SW480 (cell line): ENCODE data around the gene KCNG4.
A peak's percentile ranks its signal among the peaks of the same experiment; 100 is the strongest.
"Not testable (repeated sequence)": the region's sequence is repeated elsewhere in the genome, so short reads cannot be mapped to it uniquely, and the experiment has no call there.

ENCODE experiments used
- DNase-seq: peaks from one replicate; pipeline ENCODE4 v3.0.0-alpha.2; 2016; ENCODE audit warnings: low spot score

KCNG4 gene

DNA sequence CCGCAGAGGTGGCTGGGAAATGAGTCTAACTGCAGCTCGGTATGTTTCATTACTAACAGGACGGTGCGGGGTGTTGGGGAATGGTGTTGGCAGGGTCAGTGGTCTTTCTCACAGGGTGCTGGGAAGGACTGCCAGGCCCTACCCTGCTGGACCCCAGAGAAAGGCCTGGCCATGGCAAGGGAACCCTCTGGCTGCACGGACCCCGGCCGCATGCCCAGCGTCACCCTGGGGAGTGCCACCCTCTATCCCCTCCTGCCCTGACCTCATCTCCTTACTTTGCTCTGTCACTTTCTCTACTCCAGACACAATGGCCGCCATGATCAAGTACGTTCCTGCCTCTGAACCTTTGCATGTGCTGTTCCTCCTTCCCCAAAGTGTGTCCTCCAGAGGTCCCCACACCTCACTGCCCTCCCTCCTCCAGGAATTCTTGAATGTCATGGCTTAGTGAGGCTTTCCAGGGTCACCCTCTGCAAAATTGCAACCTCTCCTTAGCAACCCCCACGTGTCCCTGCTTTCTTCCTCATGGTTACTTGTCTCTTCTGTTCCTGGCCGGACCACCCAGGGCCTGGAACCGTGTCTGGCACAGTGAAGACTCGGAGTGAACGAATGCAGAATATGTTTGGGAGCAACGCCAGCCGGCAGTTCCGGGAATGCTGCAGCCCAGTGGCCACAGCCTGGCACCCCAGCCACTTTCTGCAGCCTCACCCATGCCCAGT, 33.7 kb downstream of the KCNG4 start:
- DNase-seq, result no peak

DNA sequence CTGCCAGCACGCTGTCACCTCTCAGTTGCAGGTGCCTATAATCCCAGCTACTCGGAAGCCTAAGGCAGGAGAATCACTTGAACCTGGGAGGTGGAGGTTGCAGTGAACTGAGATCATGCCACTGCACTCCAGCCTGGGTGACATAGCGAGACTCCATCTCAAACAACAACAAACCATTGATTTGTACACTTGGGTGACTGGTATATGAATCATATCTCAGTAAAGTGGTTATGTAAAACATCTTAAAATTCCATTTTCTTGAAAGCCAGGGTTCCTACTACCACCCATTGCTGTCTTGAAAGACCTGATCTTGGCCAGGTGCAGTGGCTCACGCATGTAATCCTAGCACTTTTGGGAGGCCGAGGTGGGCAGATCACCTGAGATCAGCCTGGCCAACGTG, 34.7 kb downstream of the KCNG4 start:
- not testable (repeated sequence) for DNase-seq

DNA sequence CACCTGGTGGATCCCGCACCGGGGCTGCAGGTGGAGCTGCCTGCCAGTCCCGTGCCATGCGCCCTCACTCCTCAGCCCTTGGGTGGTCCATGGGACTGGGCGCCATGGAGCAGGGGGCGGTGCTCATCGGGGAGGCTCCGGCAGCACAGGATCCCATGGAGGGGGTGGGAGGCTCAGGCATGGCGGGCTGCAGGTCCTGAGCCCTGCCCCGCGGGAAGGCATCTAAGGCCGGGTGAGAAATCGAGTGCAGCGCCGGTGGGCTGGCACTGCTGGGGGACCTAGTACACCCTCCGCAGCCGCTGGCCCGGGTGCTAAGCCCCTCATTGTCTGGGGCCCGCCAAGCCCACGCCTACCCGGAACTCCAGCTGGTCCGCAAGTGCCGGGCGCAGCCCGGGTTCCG, 35.3 kb downstream of the KCNG4 start:
- DNase-seq, result not testable (repeated sequence)

DNA sequence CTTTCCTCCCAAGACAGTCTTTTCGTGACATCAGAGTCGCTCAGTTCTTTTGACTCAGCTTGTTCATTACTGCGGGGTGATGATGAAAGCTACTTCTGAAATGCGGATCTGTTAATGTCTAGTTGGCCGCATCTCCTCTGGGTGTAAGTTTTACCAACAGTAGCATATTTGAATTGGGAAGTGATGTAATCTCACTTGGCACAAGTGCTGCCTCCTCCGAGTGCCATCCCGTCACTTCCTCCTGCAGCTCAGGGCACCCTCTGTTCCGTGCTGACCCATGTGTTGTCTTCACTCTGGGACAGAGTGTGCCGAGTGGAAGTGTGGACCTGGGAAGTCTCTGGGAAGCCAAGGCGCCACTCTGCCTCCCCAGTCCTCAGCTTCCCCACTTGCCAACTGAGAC, 40.0 kb downstream of the KCNG4 start:
- no peak for DNase-seq

DNA sequence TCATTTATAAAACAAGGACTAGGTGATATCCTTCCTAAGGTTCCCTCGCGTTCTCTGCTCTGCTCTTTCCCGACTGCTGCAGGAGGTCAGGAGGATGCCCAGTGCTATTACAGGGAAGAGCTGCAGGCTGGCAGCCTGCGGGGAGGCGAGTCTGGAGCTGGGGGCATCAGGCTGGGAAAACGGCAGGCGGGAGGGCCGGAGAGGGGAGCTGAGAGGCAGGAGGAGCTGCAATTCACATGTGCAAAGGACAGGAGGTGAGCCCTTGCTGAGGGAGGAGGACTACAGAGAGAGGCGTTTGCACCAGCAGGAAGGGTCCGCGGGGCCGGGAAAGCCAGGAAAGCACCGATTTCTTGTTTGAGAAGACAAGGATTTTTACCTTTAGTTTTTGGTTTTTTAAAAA, 40.7 kb downstream of the KCNG4 start:
- DNase-seq, result no peak

DNA sequence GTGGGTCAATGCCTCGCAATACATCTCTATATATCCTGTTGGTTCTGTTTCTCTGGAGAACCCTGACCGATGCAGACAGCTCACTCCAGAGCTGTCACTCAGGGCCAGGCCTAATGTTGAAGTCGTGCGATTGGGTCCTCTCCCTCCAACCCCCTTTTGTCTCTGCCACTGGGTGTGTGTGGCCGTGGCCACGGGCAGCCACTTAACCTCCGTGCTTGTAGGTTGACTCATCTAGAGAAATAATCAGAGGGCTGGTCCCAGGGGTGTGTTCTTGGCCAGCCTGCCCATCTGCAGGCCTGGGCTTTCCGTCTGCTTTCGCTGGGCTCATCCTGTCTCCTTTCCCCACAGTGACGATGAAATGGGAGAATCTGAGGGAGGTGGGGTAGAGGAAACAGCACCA, 41.4 kb downstream of the KCNG4 start:
- peak; percentile 25 for DNase-seq

DNA sequence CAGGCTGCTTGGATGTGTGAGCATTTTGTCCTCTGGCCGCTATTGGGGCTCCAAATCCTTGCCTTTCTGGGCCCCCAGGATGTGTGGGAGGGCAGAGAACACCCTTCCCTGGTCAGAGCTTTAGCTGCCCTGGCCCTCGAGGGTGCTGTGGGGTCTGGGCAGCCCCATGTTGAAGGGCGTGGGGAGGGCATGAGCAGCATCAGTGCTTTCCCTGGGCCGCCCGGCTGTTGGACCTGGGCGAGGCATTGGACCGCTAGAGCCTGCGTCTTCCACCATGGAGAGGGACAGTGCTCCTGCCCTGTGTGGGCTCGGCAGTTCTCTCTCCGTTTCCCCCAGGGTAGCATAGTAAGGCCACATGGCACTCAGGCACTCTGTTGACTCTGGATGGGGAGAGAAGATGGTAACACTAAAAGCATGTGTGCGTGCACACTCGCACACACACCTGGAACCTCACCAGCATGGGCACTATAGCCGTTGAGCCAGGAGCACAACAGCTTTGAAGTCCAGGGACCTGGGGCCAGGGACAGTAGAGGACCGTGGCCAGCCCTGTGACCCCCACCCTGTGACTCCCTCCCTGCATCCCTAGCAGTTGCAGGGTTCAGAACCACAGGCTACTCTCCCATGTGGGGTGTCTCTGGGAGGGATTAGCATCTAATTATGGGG, 42.2 kb downstream of the KCNG4 start:
- no peak for DNase-seq

DNA sequence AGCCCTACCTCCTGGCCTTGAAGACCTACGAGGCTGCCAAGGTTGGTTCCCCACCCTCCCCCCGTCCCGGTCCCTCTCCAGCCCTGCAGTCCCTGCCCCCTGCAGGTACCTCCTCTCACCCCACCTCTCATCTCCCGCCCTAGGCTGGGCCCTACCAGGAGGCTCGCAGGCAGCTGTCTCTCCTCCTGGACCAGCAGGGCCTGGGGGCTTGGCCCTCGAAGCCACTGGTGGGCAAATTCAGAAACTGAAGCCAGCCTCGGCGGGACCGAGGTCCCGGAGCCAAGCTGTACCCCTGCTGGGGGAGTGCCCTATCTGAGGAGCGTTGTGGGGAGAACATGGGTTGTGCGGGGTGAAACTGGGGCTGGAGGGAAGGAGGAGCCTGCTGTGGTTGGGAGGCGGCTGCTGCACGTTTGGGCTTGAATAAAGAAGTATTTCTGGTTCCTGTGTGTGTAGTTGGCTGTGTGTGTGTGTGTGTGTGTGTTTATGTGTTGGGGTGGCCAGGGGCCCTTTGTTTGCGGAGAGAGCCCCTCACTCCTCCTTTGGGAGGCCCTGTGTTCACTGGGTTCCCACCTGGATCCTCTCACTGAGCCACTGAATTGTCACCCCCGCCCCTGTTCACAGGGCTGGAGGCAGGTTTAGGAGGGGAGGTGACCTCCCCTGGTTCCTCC, 43.0 kb downstream of the KCNG4 start:
- DNase-seq, result no peak

DNA sequence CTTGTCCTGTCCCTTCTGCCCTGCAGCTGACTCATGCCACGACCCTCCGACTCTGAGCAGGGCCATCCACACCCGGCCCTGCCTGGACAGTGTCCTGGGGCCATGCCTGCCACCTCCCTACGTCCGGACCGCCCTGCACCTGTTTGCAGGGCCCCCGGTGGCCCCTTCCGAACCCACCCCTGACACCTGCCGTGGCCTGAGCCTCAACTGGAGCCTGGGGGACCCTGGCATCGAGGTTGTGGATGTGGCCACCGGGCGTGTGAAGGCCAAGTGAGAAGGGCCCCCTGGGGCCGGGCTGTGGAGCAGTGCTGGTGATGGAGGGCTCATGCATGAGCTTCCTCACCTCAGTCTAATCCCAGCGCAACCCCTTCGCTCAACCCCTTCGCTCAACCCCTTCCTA, 43.7 kb downstream of the KCNG4 start:
- no peak for DNase-seq

DNA sequence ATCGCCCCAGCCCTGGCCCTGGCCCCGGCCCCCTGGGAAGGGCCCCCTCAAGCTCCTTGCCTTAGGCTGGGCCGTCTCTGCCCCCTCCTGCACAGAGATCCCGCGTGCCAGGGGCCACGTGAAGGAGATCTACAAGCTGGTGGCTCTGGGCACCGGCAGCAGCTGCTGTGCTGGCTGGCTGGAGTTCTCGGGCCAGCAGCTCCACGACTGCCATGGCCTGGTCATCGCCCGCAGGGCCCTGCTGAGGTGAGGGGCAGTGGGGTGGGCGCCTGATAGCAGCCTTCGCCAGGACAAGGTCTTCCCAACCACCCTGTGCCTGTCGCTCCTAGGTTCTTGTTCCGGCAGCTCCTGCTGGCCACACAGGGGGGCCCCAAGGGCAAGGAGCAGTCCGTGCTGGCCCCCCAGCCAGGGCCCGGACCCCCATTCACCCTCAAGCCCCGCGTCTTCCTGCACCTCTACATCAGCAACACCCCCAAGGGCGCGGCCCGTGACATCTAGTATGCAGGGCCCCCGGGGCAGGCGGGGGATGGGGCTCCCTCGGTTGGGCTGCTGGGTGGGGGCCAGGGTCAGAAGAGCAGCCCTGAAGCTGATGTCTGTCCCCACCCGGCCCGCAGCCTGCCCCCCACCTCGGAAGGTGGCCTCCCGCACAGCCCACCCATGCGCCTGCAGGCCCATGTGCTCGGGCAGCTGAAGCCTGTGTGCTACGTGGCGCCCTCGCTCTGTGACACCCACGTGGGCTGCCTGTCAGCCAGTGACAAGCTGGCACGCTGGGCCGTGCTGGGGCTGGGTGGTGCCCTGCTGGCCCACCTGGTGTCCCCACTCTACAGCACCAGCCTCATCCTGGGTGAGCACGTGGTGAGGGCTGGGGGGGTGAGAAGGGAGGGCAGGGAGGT, 44.4 kb downstream of the KCNG4 start:
- DNase-seq, result no peak

DNA sequence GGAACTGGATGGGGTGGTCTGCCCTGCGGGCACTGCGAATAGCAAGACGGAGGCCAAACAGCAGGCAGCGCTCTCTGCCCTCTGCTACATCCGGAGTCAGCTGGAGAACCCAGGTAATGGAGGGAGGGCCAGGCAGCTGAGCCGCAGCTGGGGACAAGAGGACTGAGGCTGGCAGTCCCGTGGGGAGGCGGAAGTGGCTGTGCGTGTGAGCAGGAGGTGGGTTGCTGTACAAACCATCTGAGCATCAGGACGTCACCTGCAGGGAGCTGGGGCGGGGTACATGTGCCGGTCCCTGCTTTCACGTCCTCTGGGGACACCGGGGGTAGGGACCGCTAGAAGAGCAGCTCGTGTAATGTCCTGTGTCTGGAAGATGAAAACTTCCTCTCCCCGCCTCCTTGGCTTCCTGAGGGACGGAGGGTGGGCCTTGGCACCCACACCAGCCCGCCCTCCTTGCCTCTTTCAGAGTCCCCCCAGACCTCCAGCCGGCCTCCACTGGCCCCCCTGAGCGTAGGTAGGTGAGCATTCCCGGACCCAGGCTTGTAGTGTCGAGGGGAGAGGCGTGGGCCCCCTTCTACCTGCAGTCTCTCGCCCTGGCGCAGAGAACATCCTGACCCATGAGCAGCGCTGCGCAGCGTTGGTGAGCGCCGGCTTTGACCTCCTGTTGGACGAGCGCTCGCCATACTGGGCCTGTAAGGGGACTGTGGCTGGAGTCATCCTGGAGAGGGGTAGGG, 45.2 kb downstream of the KCNG4 start:
- no peak for DNase-seq

DNA sequence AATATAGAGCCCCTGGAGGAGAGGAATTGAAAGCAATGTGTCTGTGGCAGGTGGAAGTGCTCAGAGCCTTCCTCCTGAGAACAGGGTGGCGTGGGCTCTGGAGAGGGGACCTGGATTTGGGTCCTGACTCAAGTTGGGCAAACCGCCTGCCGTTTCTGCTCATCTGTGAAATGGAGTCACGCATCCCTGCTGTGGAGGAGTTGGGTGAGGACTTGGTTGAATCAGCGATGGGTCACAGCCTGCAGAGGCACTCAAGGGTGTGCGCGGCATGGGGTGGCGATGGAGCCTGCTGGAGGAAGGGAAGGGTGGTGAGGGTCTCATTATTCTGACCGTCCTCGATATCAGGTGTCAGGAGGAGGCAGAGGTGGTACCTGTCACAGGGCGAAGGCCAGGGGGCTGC, 45.8 kb downstream of the KCNG4 start:
- DNase-seq, result no peak

DNA sequence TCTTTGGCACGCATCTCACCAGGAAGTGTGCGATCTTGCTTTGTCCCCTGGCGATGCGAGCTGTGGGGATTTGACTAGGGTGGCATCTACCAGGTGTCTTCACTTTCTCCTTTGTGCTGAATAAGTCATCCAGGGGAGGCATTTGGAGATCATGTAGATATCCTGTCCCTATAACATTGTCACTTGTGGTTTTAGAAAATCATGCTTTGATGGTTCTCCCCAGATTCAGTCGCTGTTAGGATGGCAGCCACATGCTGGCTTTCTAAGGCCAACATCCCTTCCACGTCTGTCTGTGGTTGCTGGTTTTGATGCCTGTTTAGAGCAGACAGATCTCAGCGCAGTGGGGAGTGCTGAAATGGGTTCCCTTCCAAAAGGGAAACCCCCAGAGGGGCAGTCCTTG, 46.3 kb downstream of the KCNG4 start:
- no peak for DNase-seq

DNA sequence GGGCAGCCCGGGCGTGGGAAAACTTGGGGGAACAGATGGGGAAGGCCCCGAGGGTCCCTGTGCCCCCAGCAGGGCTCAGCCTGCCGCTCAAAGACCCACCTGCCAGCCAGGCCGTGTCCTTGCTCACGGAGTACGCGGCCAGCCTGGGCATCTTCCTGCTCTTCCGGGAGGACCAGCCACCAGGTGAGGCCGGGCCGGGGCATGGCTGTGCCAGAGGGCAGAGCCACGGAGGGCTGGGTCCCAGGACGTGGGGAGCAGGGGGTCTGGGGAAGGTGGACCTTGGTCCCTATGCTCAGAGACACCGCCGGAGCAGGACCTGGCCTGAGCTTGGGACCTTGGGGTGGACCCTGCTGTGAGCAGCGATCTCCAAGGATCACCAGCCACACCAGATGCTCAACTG, 48.3 kb downstream of the KCNG4 start:
- no peak for DNase-seq

DNA sequence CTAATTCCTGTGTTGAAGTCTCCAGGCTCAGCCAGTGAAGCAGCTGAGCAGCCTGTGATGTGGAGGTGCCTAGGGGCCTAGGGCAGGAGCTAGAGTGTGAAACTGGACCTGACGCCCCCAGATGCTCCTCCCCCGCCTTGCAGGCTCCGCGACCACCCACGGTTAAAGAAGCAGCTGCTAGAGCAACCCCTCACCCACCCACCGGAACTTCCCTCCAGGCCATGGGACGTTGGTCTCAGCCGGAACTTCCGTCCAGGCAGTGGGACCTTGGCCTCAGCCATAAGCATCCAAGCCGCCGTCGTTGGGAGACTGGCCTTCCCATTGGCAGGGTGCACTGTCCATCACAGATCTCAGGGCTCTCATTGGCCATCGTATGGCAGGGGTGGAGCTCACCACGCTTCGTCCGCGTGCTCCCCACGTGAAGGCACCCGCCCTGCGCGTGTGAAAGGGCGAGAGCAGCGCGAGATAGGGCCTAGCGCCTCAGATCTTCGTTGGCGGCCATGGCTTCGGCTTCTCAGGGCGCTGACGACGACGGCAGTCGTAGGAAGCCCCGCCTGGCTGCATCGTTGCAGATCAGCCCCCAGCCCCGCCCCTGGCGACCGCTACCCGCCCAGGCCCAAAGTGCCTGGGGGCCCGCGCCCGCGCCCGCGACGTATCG, 49.0 kb downstream of the KCNG4 start, which contains the start of gene ADAD2:
TSS of gene ADAD2 (plus strand) at position 427 of the 658 bp plus-strand sequence. CDS start at position 501, 74 bp downstream.
- no peak for DNase-seq

DNA sequence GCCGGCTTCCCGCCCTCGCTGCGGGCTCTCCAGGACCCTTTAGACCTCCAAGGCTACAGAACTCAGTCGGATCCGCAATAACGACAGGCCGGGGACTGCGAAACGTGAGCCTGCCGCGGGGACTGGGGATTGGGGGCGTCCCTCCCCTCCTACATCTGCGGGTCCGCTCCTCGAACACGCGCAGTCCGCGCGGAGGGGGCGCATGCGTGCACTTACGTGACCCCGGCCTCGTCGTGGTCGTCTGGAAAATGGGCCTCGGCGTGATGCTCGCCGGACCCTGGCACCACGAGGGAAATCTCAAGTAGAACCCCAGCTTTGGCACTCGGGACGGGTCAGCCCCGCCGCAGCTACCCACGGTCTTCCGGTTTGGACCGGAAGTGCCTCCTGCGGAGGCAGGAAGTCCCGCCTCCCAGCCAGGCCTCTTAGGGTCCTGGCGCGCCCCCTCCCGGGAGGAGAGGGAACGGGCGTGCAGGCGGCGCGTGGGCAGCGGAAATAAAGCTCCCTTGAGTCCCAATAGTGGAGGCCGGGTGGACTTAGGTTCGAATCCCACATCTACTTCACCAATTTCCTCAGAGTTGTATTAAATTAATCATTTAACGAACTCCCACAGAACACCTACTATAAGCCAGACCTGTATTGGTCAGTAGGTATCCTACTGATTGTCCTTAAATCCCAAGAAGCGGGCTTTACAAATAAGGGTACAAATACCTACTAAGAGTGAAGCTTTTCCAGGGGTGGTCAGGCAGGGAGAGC, 53.0 kb downstream of the KCNG4 start, which contains the start of gene TAF1C:
TSS of gene TAF1C (minus strand) at position 373 of the 753 bp plus-strand sequence. CDS start 2,069 bp downstream, outside the sequence.
- DNase-seq, result peak; percentile 86

DNA sequence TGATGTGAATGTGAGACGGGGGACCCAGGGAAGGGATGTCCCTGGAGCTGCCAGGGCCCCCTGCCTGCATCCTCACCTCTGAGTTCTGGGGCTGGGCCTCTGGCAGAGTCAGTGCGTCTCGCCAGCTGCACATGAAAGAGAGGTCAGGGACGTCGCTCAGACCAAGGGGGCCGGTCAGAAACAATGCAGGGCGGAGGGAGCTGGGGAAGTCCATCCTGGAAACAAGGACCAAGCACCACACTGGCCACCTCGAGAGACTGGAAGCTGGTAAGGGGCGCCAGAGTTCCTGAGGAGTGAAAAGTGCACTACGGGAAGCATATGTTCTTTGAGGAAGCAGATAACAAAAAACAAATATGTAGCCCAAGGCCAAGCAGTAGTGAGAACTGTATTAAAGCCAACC, 55.0 kb downstream of the KCNG4 start:
- DNase-seq, result no peak

DNA sequence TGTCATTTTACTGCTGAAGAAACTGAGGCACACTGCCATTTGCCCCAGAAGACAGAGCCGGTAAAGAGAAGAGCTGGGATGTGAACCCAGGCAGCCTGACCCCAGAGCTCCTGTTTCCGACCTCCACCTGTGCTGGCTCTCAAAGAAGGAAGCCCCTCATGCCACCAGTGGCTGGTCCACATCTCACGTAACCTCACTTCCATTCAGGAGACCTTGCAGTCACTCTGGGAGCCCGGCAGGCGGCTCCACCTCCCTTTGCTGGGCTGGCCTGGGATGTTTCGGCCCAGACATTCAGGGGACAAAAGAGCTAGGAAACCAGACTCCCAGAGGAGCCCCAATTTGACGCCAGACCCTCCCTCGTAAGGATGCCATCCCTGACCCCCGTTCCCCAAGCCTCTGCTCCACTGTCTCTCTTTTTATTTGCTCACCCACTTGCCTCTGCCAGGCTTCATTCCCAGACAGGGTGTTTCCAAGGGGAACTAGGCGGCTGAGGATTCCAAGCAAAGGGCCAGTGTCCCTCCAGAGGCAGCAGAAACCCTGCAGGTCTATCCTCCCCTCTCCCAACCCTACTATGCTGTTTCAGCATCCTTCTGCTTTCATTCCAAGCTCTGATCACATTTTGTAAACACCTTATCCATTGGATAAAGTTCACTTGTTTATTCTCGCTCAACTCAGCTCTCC, 55.8 kb downstream of the KCNG4 start:
- DNase-seq, result no peak

DNA sequence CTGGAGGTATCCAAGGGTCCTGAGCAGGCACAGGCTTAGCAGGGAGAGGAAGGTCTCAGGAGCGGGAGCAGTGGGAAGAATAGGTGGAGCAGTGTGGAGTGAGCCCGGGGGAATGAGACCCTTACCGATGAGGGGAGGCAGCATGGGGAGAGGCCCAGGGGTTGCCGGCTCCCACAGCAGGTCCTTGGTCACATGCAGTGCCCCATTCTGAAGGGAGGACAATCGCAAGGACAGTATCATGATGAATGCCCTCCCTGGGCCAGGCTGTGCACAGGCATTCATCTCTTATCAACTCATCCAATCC, 56.3 kb downstream of the KCNG4 start:
- no peak for DNase-seq
